ENCODE measurements around the gene PCGF1.

DNA sequence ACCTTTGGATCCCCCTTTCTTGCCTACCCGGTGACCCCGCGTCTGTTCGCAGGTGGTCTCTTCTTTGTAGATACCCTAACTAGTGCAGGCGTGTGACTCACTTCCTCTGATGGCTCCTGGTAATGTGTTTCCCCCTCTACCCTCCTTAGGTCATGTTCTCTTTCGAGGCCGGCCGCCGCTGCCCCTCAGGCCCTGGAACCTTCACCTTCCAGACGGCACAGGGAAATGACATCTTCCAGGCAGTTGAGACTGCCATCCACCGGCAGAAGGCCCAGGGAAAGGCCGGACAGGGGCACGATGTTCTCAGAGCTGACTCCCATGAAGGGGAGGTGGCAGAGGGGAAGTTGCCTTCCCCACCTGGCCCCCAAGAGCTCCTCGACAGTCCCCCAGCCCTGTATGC is 48.7 kb upstream of the PCGF1 start:
- TF ChIP-seq, protein P1, sequence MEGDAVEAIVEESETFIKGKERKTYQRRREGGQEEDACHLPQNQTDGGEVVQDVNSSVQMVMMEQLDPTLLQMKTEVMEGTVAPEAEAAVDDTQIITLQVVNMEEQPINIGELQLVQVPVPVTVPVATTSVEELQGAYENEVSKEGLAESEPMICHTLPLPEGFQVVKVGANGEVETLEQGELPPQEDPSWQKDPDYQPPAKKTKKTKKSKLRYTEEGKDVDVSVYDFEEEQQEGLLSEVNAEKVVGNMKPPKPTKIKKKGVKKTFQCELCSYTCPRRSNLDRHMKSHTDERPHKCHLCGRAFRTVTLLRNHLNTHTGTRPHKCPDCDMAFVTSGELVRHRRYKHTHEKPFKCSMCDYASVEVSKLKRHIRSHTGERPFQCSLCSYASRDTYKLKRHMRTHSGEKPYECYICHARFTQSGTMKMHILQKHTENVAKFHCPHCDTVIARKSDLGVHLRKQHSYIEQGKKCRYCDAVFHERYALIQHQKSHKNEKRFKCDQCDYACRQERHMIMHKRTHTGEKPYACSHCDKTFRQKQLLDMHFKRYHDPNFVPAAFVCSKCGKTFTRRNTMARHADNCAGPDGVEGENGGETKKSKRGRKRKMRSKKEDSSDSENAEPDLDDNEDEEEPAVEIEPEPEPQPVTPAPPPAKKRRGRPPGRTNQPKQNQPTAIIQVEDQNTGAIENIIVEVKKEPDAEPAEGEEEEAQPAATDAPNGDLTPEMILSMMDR (IDR thresholded peaks at IDR 0.05; ENCODE audit: low read length), result no peak
- no peak for TF ChIP-seq EZH2 (IDR thresholded peaks at IDR 0.05; ENCODE audit: borderline replicate concordance, low read length)
